Uterus (tissue), 4 donors: Measurements from ENCODE around the gene NSD2. TPM values are rescaled to one million over a fixed set of nuclear protein-coding genes. Genes with fewer than 3 reads are reported as not detected.

Experiments
- DNase-seq, 2 donors: peaks; one replicate each; pipeline ENCODE4 v3.0.0-alpha.2; 2019 to 2020
- H3K27ac ChIP-seq, 2 donors: fragments of 200-600 bp; sonication (generic); 1 replicate in 1 of 2; 2 replicates in 1 of 2; pipeline ENCODE4 v1.5.1; 2016 to 2018
- H3K27me3 ChIP-seq, 2 donors: fragments of 200-600 bp; sonication (generic); one replicate each; pipeline ENCODE4 v1.5.1; 2018 to 2019; ENCODE audit warnings: control low read depth in 1 of 2
- H3K36me3 ChIP-seq, 2 donors: fragments of 200-600 bp; sonication (generic); one replicate each; pipeline ENCODE4 v1.5.1; 2019; ENCODE audit warnings: control low read depth in 1 of 2
- H3K4me1 ChIP-seq, 2 donors: fragments of 200-600 bp; sonication (generic); one replicate each; pipeline ENCODE4 v1.5.1; 2018 to 2019; ENCODE audit warnings: control low read depth in 1 of 2
- H3K4me3 ChIP-seq, 2 donors: fragments of 200-600 bp; sonication (generic); 1 replicate in 1 of 2; 2 replicates in 1 of 2; pipeline ENCODE4 v1.5.1; 2018 to 2019; ENCODE audit warnings: mild to moderate bottlenecking in 1 of 2
- H3K9me3 ChIP-seq, 2 donors: fragments of 200-600 bp; sonication (generic); one replicate each; pipeline ENCODE4 v1.5.1; 2019; ENCODE audit warnings: control low read depth in 1 of 2
- POLR2A ChIP-seq, 2 donors: fragments of 450-650 bp; IDR thresholded peaks; one replicate each; pipeline ENCODE4 v1.6.1; 2016; ENCODE audit warnings: antibody characterized with exemption in 2 of 2, mild to moderate bottlenecking in 1 of 2, moderate library complexity in 1 of 2
- intact Hi-C: fragments of 100-400 bp; cut with DNase I; formaldehyde crosslinking; loops from one replicate; pipeline ENCODE4 v1.15.1; 2023; ENCODE audit warnings: low total_unique reads
- total RNA-seq, 4 donors: library from RNA; depleted of rRNA in 3 of 4; stranded (reverse); fragments of >200 nt in 3 of 4; gene quantifications; one replicate each; pipeline versions ENCODE4 v1.1.0 to v1.2.4, GENCODE V29; 2014 to 2023
- TF ChIP-seq, protein P1 (sequence below), 4 experiments: fragments of 200-600 bp in 2 of 4; fragments of 450-650 bp in 2 of 4; sonication (generic) in 2 of 4; IDR thresholded peaks; one replicate each; pipeline ENCODE4 v1.5.1; 2016 to 2019; ENCODE audit warnings: antibody characterized with exemption in 4 of 4, mild to moderate bottlenecking in 2 of 4, moderate library complexity in 1 of 4
- donor health status: DM: yes; HTN: yes; CAD: no.

Gene NSD2
- total RNA-seq, 4 donors from 2014 or later = 10.3 to 75.3 (median 49.0) TPM

DNA sequence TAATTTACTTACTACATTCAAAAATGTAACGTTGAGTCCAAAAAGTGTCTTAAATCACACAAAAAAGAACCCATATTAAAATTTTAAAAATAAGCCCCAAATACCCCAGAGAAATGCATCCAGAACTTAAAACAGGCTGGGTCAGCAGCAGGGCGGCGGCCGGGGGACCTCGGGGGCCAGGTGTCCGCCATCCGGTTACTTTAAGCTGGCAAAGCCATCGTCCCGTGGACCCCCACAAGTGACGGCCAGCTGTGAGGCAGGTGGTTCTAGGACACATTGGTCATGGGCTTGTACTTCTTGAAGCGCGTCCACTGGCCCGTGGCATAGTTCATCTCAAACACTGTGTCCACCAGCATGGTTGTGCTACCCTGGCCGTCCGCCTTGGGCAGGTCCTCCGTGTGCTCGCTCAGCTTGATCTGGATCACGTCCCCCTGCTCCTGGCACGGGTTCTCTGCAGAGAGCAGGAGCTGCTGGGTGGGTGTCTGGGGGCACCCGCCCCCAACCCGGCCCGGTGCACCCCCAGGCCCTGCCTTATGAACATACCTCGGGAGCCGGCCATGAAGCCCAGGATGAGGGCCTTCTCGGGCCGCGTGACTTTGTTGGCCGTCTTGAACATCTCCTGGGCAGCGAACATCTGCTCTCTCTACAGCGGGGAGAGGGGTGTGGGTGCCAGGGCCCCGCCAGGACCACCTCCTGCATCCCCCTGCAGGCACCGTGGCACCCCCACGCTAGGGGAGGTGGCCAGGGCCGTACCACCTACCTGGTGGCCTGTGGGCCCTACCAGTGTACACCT is 112.1 kb downstream of the NSD2 start:
- intact Hi-C loops = no loop called here
- Histone ChIP-seq H3K36me3 (no peaks in the 10 kb centered on the region), H3K4me1 (no peaks in the 10 kb centered on the region), H3K4me3 (no peak overlapping the region), H3K9me3 (no peaks in the 10 kb centered on the region), H3K27ac (no peak overlapping the region), H3K27me3 (no peaks in the 10 kb centered on the region)
- TF ChIP-seq POLR2A (IDR thresholded peaks at IDR 0.05) = no peak
- DNase-seq = no peak

DNA sequence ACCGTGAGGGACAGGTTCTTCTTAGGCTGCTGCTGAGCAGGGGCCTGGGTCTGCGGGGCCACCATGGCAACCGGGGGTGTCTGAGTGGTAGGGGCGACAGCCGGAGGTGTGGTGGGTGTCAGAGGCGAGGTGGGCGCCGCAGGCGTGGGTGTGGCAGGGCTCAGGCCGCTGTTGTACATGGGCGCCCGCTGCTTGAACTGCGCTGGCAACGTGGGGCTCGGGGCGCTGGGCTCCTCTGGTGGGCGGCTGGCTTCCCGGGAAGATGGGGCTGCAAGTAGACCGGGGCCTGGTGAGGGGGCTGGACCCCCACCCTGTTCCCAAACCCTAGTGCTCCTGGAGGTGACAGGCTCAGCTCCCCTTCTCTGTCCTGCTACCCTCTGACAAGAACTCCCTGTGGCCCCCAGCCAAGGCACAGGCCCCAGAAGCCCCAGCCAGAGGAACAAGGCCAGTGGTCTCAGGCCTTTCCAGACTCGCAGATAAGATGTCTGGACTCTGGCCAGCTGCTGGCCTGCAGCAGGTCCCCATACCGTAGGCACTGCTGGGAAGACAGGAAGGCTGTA is 112.7 kb downstream of the NSD2 start:
- Histone ChIP-seq H3K27me3 (no peaks in the 10 kb centered on the region), H3K4me1 (no peaks in the 10 kb centered on the region), H3K27ac (no peak overlapping the region), H3K9me3 (no peaks in the 10 kb centered on the region), H3K4me3 (no peak overlapping the region), H3K36me3 (no peaks in the 10 kb centered on the region)
- TF ChIP-seq, protein P1, sequence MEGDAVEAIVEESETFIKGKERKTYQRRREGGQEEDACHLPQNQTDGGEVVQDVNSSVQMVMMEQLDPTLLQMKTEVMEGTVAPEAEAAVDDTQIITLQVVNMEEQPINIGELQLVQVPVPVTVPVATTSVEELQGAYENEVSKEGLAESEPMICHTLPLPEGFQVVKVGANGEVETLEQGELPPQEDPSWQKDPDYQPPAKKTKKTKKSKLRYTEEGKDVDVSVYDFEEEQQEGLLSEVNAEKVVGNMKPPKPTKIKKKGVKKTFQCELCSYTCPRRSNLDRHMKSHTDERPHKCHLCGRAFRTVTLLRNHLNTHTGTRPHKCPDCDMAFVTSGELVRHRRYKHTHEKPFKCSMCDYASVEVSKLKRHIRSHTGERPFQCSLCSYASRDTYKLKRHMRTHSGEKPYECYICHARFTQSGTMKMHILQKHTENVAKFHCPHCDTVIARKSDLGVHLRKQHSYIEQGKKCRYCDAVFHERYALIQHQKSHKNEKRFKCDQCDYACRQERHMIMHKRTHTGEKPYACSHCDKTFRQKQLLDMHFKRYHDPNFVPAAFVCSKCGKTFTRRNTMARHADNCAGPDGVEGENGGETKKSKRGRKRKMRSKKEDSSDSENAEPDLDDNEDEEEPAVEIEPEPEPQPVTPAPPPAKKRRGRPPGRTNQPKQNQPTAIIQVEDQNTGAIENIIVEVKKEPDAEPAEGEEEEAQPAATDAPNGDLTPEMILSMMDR (IDR thresholded peaks at IDR 0.05) = no peak
- TF ChIP-seq POLR2A (IDR thresholded peaks at IDR 0.05) = no peak
- intact Hi-C loops = no loop called here
- no peak for DNase-seq

DNA sequence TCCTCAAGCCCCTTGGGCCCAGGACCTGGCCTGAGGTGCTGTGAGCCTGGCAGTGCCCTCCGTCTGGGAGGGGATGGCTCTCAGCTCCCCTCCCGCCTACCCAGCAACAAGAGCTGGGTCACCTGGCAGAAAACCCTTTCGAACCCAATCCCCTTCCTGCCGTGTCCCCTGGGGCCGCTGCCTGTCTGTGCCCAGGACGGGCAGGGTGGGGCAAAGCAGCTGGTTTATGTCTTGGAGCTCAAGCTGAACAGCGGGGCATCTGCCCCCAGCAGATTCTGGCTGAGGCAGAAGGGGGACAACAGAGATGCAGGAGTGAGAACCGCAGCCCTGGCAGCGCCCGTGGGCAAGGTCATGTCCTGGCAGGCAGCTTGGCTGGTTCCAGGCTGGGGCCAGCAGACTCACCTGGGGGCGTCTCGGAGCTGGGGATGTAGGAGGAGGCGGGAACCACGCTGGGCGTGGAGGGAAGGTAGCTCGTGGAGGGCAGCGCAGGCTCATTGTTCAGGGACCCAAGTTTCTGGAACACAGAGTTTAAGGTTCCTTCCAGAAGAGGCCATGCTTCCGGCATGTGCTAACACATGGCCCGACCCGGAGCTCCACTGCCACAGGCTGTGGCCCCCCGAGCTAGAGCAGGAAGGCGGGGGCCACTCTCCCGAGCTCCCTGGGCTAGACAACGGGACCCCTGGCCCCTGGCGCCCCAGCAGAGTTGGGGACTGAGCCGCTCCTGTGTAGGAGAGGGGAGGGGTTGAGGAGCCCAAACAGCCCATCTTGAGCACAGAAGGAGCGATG is 113.4 kb downstream of the NSD2 start:
- H3K4me1 ChIP-seq = no peaks in the 10 kb centered on the region
- H3K27ac ChIP-seq = no peak overlapping the region
- TF ChIP-seq POLR2A (IDR thresholded peaks at IDR 0.05) = no peak
- TF ChIP-seq, protein P1 (IDR thresholded peaks at IDR 0.05) = no peak
- DNase-seq = no peak
- H3K27me3 ChIP-seq = no peaks in the 10 kb centered on the region
- intact Hi-C loops = no loop called here
- H3K36me3 ChIP-seq = no peaks in the 10 kb centered on the region
- no peaks in the 10 kb centered on the region for H3K9me3 ChIP-seq
- H3K4me3 ChIP-seq = no peak overlapping the region

DNA sequence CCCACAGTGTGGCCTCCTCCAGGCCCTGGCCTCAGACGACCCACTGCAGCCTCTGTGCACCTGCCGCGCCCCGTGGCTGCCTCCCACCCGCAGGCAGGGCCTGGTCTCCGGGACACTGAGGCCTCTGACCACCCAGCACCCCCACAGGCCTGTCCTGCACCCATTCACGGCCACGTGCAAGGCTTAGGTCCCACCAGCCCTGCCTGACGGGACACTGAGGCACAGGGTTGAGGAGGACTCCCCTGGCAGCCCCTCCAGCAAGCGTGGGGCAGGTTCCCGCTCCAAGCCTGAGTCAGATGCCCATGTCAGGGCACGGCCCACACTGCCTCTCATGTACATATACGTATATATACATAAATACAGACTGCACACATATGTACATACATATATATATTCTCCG is 114.1 kb downstream of the NSD2 start:
- intact Hi-C loops = no loop called here
- no peaks in the 10 kb centered on the region for H3K4me1 ChIP-seq
- no peaks in the 10 kb centered on the region for H3K36me3 ChIP-seq
- H3K4me3 ChIP-seq = no peak overlapping the region
- H3K9me3 ChIP-seq = no peaks in the 10 kb centered on the region
- H3K27me3 ChIP-seq = no peaks in the 10 kb centered on the region
- TF ChIP-seq, protein P1 (IDR thresholded peaks at IDR 0.05) = no peak
- no peak for TF ChIP-seq POLR2A (IDR thresholded peaks at IDR 0.05)
- no peak overlapping the region for H3K27ac ChIP-seq
- no peak for DNase-seq

DNA sequence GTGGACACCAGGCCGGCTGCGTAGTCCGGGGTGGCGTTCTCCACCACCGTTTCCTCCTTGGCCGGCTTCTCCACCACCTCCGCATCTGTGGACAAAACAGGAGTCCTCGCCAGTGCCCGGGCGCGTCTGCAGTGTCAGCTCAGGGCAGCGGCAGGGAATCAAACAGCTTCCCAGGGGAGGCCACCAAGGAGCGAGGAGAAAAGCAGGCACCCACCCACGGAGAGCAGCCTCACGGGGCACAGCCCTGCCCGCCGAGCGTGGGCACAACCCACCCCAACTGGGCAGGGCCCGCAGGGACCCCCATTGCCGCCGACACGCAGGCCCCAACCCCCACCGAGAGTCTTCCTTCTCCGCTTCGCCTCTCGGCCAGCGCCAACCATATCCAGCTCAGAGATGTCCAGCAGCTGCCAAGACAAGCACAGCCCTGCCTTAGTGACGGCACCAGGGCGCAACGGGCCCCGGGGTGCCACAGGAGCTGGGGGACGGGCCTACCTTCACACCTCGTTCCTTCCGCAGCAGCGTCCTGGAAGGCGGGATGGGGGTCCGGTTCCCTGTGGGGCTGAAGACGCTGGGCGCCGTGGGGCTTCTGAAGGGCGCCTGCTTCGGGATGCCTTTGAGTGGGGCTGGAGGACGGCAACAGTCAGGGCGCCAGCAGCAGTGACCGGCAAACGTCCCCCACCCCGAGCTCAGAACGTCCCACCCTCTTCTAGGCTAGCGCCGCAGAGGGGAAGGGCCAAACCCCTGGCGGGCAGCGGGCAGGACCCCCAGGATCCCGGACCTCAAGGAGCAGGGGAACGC is 114.8 kb downstream of the NSD2 start:
- no peaks in the 10 kb centered on the region for H3K36me3 ChIP-seq

More for the DNA sequence above, 114.8 kb downstream of the NSD2 start:
- no peak for DNase-seq
- no peaks in the 10 kb centered on the region for H3K4me1 ChIP-seq
- no peaks in the 10 kb centered on the region for H3K27me3 ChIP-seq
- no peak for TF ChIP-seq POLR2A (IDR thresholded peaks at IDR 0.05)
- no peak overlapping the region for H3K4me3 ChIP-seq
- no peaks in the 10 kb centered on the region for H3K9me3 ChIP-seq
- intact Hi-C loops = no loop called here
- H3K27ac ChIP-seq = no peak overlapping the region
